Heart left ventricle (tissue), 16 donors: ENCODE data around the gene LRRC2. TPM values are rescaled to one million over a fixed set of nuclear protein-coding genes. Genes with fewer than 3 reads are reported as not detected.
"Not testable (repeated sequence)": the region's sequence is repeated elsewhere in the genome, so short reads cannot be mapped to it uniquely, and the experiment has no call there.

Experiments used
- ATAC-seq, 4 donors: fragments of 200-7000 bp; cut with Tn5 transposase; one replicate each; pipeline ENCODE4 v1.9.1; 2020 to 2022; ENCODE audit warnings: moderate library complexity in 4 of 4, mild to moderate bottlenecking in 3 of 4, moderate number of reproducible peaks in 1 of 4
- DNase-seq, 5 donors: peaks; one replicate each; pipeline ENCODE4 v3.0.0-alpha.2; 2020
- H3K27ac ChIP-seq, 12 donors: fragments of 200-600 bp; sonication (generic) in 4 of 12; one replicate each; pipeline versions ENCODE4 v1.5.0 to v1.8.0; 2016 to 2022; ENCODE audit warnings: mild to moderate bottlenecking in 2 of 12
- H3K27me3 ChIP-seq, 9 donors: fragments of 200-600 bp; sonication (generic) in 2 of 9; one replicate each; pipeline versions ENCODE4 v1.5.1 to v1.8.0; 2016 to 2022; ENCODE audit warnings: mild to moderate bottlenecking in 3 of 9
- H3K36me3 ChIP-seq, 9 donors: fragments of 200-600 bp; sonication (generic) in 2 of 9; one replicate each; pipeline versions ENCODE4 v1.5.0 to v1.8.0; 2018 to 2022; ENCODE audit warnings: mild to moderate bottlenecking in 2 of 9
- H3K4me1 ChIP-seq, 12 donors: fragments of 200-600 bp; sonication (generic) in 4 of 12; one replicate each; pipeline versions ENCODE4 v1.5.0 to v1.8.0; 2016 to 2022; ENCODE audit warnings: mild to moderate bottlenecking in 3 of 12
- H3K4me3 ChIP-seq, 12 donors: fragments of 200-600 bp; sonication (generic) in 4 of 12; one replicate each; pipeline versions ENCODE4 v1.5.0 to v1.8.0; 2017 to 2022; ENCODE audit warnings: mild to moderate bottlenecking in 9 of 12, moderate library complexity in 4 of 12
- H3K9me3 ChIP-seq, 12 donors: fragments of 200-600 bp; sonication (generic) in 4 of 12; one replicate each; pipeline versions ENCODE4 v1.5.0 to v1.8.0; 2016 to 2022; ENCODE audit warnings: mild to moderate bottlenecking in 1 of 12
- CTCF ChIP-seq, 12 donors: fragments of 200-600 bp; sonication (generic) in 4 of 12; IDR thresholded peaks; one replicate each; pipeline versions ENCODE4 v1.5.0 to v1.8.0; 2018 to 2022; ENCODE audit warnings: antibody characterized with exemption in 12 of 12, mild to moderate bottlenecking in 5 of 12
- POLR2A ChIP-seq, 2 donors: fragments of 450-650 bp; IDR thresholded peaks; one replicate each; pipeline ENCODE4 v1.6.1; 2017; ENCODE audit warnings: antibody characterized with exemption in 2 of 2, mild to moderate bottlenecking in 2 of 2, moderate library complexity in 2 of 2
- WGBS, 4 donors: extraction: QIAGEN DNeasy Blood & Tissue Kit in 2 of 4; methylation state at CpG; one replicate each; pipeline versions ENCODE4 v1.1.5 to v1.1.7; 2013 to 2018; 5-methylcytosine and 5-hydroxymethylcytosine counted together
- intact Hi-C, 10 donors: fragments of 100-400 bp; cut with DNase I; formaldehyde crosslinking; loops; one replicate each; pipeline versions ENCODE4 v1.11.1 to v1.14.2; 2022
- polyA plus RNA-seq, 2 donors: library from polyadenylated mRNA; stranded (reverse); fragments of 200-250 nt; gene quantifications; one replicate each; pipeline ENCODE4 v1.2.3, GENCODE V29; 2013
- total RNA-seq, 9 donors: library from RNA; depleted of rRNA in 2 of 9; stranded (reverse); fragments of >200 nt in 2 of 9; fragmentation: NEBNext Ultra II Directional in 3 of 9; extraction: Animal tissue kit (Norgen Biotek cat#: 25700) in 3 of 9; gene quantifications; one replicate each; pipeline versions ENCODE4 v1.1.0 to v1.2.4, GENCODE V29; 2016 to 2023
- donor health status: ischemic (EF 13 %, LVEDD 7.1; RV severe dilation, severe dysfunction).
- donor health status: healthy with polysubstance abuse.
- donor health status: DM: no; HTN: yes; CAD: no.
- donor health status: DM: no; HTN: no; CAD: no.
- donor health status: ischemic (EF 25% LVEDD 6.9; RV normal size, moderate dysfunction).
- donor health status: ischemic (EF 25% LVEDD 5.7; RV mildly dilated, moderate dysfunction).
- donor health status: healthy.
- donor health status: DM: yes; HTN: yes; CAD: no.
- donor health status: ischemic (EF 35%, LVEDD 5.7; RV mildly dilated, moderate dysfunction).
- donor health status: nonischemic (EF 11% LVEDD 7.7; RV severe dilation, severe dysfunction).
- donor health status: DM: yes; HTN: yes; CAD: no.
- donor health status: PGD.
- donor health status: ischemic (EF 29% LVEDD 5.4; RV normal size, mild dysfunction).
- donor health status: nonischemic (EF 23%, LVEDD 6.1; RV moderate dilation, normal function).

LRRC2 gene
- total and polyA plus RNA-seq, 11 donors: 20.7 to 147 (median 83.7) TPM

- Histone ChIP-seq H3K4me1 (no peaks in the 10 kb centered on the region), H3K27me3 (no peaks in the 10 kb centered on the region), H3K27ac (no peak overlapping the region), H3K9me3 (peaks cover 0 to 3% (median 0%) of the 10 kb centered on the region in 12 donors), H3K36me3 (no peaks in the 10 kb centered on the region), H3K4me3 (no peak overlapping the region)
- ATAC-seq (no peak), DNase-seq (no peak)
- intact Hi-C loops: no loop called here
- TF ChIP-seq CTCF (IDR thresholded peaks at IDR 0.05) (no peak), POLR2A (IDR thresholded peaks at IDR 0.05) (no peak)
- WGBS, 4 donors: 81 to 86% (median 84%) methylated on average over 8 of the region's 8 CpGs
Measured at GRCh38 chr3:46595819-46596314, 29.8 kb upstream of the LRRC2 start.

DNA sequence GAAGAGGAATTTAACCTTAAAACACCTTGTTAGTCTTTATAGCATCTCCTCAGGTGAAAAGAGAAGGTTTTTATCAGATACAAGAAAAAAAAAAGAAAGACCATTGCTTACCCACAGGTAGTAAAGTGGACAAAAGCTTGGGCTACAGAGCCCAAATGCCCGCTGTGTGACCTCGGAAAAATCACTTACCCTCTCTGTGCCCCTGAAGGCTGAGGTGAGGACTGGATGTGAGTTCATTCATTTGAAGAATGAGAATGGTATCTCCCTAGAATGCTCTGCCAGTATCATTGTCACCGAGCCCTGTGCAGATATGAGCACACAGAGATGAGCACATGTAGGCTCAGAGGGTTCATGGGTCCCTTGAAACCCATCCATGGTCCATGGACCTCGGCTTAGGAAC, 28.6 kb upstream of the LRRC2 start:
- Histone ChIP-seq H3K27ac (no peak overlapping the region), H3K4me1 (no peaks in the 10 kb centered on the region), H3K27me3 (no peaks in the 10 kb centered on the region), H3K9me3 (peaks cover 0 to 3% (median 0%) of the 10 kb centered on the region in 12 donors), H3K4me3 (no peak overlapping the region), H3K36me3 (no peaks in the 10 kb centered on the region)
- 88 to 93% (median 91%) methylated on average over 4 of the region's 4 CpGs for WGBS, 4 donors
- DNase-seq (no peak), ATAC-seq (no peak)
- no peak for TF ChIP-seq CTCF (IDR thresholded peaks at IDR 0.05)
- no peak for TF ChIP-seq POLR2A (IDR thresholded peaks at IDR 0.05)
- intact Hi-C loops: no loop called here

DNA sequence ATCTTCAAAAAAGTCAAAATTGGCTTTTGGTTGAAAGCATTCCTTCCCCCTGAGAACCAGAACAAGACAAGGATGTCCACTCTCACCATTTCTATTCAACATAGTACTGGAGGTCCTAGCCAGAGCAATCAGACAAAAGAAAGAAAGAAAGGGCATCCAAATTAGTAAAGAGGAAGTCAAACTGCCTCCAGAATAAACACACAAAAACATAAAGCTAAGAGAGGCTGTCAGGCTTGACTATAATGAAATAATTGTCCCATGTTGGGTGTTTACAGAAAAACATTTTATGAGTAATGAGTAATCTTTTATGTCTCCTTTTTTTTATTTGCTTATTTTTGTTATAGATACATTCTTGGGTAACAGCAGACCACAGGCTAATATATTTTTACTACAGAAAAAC, 27.9 kb upstream of the LRRC2 start:
- no peak for ATAC-seq
- Histone ChIP-seq H3K4me1 (no peaks in the 10 kb centered on the region), H3K27ac (no peak overlapping the region), H3K4me3 (no peak overlapping the region), H3K9me3 (peaks cover 0 to 3% (median 0%) of the 10 kb centered on the region in 12 donors), H3K36me3 (no peaks in the 10 kb centered on the region), H3K27me3 (no peaks in the 10 kb centered on the region)
- DNase-seq: no peak
- intact Hi-C loops: no loop called here
- no peak for TF ChIP-seq POLR2A (IDR thresholded peaks at IDR 0.05)
- no peak for TF ChIP-seq CTCF (IDR thresholded peaks at IDR 0.05)

- Histone ChIP-seq H3K4me3 (no peak overlapping the region), H3K27ac (no peak overlapping the region), H3K9me3 (peaks cover 0 to 3% (median 0%) of the 10 kb centered on the region in 12 donors), H3K27me3 (no peaks in the 10 kb centered on the region), H3K4me1 (no peaks in the 10 kb centered on the region), H3K36me3 (no peaks in the 10 kb centered on the region)
- DNase-seq: no peak
- ATAC-seq: no peak
- no peak for TF ChIP-seq CTCF (IDR thresholded peaks at IDR 0.05)
- no peak for TF ChIP-seq POLR2A (IDR thresholded peaks at IDR 0.05)
- intact Hi-C loops: no loop called here
- 84 to 91% (median 85%) methylated on average over 14 of the region's 14 CpGs for WGBS, 4 donors
Measured at GRCh38 chr3:46593274-46593862, 27.3 kb upstream of the LRRC2 start.

DNA sequence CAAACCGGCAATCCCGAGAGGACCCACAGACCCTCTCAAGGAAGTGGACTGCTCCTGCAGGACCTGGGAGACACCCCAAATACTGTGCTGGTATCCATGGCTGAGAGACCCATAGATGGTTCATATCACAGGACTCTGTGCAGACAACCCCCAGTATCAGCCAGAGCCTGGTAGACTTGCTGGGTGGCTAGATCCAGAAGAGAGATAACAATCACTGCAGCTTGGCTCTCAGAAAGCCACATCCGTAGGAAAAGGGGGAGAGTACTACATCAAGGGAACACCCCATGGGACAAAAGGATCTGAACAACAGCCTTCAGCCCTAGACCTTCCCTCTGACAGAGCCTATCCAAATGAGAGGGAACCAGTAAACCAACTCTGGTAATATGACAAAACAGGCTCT, 21.2 kb upstream of the LRRC2 start:
- H3K27me3 ChIP-seq, H3K27ac ChIP-seq, intact Hi-C loops, DNase-seq, H3K9me3 ChIP-seq, ATAC-seq, H3K4me3 ChIP-seq, H3K36me3 ChIP-seq, H3K4me1 ChIP-seq: not testable (repeated sequence)
- 47 to 77% (median 56%) methylated on average over 2 to 3 of the region's 3 CpGs for WGBS, 4 donors
